Lower lobe of right lung (tissue), 2 donors: Measurements from ENCODE around the gene TXNDC2. TPM values are rescaled to one million over a fixed set of nuclear protein-coding genes. Genes with fewer than 3 reads are reported as not detected.
A peak's percentile ranks its signal among the peaks of the same experiment; 100 is the strongest.

ENCODE experiments used
- ATAC-seq, 2 donors: fragments of 200-7000 bp; cut with Tn5 transposase; one replicate each; pipeline ENCODE4 v1.9.1; 2020 to 2022; ENCODE audit warnings: mild to moderate bottlenecking in 2 of 2, moderate library complexity in 2 of 2
- DNase-seq: peaks from one replicate; pipeline ENCODE4 v3.0.0-alpha.2; 2020
- H3K27ac ChIP-seq: fragments of 200-600 bp; one replicate; pipeline ENCODE4 v1.8.0; 2022
- H3K27me3 ChIP-seq: fragments of 200-600 bp; one replicate; pipeline ENCODE4 v1.8.0; 2022; ENCODE audit warnings: low read depth
- H3K36me3 ChIP-seq: fragments of 200-600 bp; one replicate; pipeline ENCODE4 v1.8.0; 2022; ENCODE audit warnings: mild to moderate bottlenecking
- H3K4me1 ChIP-seq: fragments of 200-600 bp; one replicate; pipeline ENCODE4 v1.8.0; 2022
- H3K4me3 ChIP-seq: fragments of 200-600 bp; one replicate; pipeline ENCODE4 v1.8.0; 2022; ENCODE audit warnings: mild to moderate bottlenecking
- H3K9me3 ChIP-seq: fragments of 200-600 bp; one replicate; pipeline ENCODE4 v1.8.0; 2022
- intact Hi-C: fragments of 100-400 bp; cut with DNase I; formaldehyde crosslinking; loops from one replicate; pipeline ENCODE4 v1.11.0; 2022
- total RNA-seq: library from RNA; stranded (reverse); fragmentation: NEBNext Ultra II Directional; extraction: Animal tissue kit (Norgen Biotek cat#: 25700); gene quantifications from one replicate; pipeline ENCODE4 v1.2.1, GENCODE V29; 2021
- TF ChIP-seq, protein P1 (sequence below): fragments of 200-600 bp; IDR thresholded peaks from one replicate; pipeline ENCODE4 v1.8.0; 2022; ENCODE audit warnings: antibody characterized with exemption, mild to moderate bottlenecking
- donor health status: DM: no; HTN: yes; CAD: no; lungs with severe emphysema.

TXNDC2 gene
- total RNA-seq, 1 donor from 2014 or later = 0.12 TPM

DNA sequence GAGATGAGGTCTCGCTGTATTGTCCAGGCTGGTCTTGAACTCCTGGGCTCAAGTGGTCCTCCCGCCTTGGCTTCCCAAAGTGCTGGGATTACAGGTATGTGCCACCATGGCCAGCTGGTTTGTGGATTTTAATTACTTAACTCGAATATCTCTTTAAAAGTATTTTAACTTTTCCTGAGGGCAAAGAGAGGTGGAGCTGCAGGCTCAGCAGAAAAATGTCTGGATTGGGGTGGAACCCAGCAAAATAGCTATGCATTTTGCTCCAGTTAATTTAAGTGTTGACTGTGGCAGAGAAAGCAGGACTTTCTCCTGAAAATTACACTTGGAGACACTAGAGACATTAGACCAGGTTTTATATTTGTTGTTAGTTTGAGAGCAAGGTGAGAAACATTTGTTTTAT is 35.5 kb upstream of the TXNDC2 start:
- intact Hi-C loops = no loop called here
- peaks cover 83% of the 10 kb centered on the region for H3K4me1 ChIP-seq
- H3K36me3 ChIP-seq = peaks cover 10% of the 10 kb centered on the region
- DNase-seq = no peak
- no peak for ATAC-seq
- H3K9me3 ChIP-seq = no peaks in the 10 kb centered on the region
- TF ChIP-seq, protein P1, sequence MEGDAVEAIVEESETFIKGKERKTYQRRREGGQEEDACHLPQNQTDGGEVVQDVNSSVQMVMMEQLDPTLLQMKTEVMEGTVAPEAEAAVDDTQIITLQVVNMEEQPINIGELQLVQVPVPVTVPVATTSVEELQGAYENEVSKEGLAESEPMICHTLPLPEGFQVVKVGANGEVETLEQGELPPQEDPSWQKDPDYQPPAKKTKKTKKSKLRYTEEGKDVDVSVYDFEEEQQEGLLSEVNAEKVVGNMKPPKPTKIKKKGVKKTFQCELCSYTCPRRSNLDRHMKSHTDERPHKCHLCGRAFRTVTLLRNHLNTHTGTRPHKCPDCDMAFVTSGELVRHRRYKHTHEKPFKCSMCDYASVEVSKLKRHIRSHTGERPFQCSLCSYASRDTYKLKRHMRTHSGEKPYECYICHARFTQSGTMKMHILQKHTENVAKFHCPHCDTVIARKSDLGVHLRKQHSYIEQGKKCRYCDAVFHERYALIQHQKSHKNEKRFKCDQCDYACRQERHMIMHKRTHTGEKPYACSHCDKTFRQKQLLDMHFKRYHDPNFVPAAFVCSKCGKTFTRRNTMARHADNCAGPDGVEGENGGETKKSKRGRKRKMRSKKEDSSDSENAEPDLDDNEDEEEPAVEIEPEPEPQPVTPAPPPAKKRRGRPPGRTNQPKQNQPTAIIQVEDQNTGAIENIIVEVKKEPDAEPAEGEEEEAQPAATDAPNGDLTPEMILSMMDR = no peak
- no peak overlapping the region for H3K4me3 ChIP-seq
- no peaks in the 10 kb centered on the region for H3K27me3 ChIP-seq
- peak overlapping the region; percentile 61 for H3K27ac ChIP-seq

- Histone ChIP-seq H3K27me3 (no peaks in the 10 kb centered on the region), H3K36me3 (peaks cover 6% of the 10 kb centered on the region), H3K4me1 (peaks cover 80% of the 10 kb centered on the region), H3K27ac (peak overlapping the region; percentile 61), H3K4me3 (no peak overlapping the region), H3K9me3 (no peaks in the 10 kb centered on the region)
- intact Hi-C loops = no loop called here
- DNase-seq = peak; percentile 67
- TF ChIP-seq, protein P1 = no peak
- ATAC-seq = peak in 1 of 2 donors; percentile 19
Observed at GRCh38 chr18:9851511-9851910, 34.3 kb upstream of the TXNDC2 start.

GRCh38 chr18:9852266-9853081 is 33.3 kb upstream of the TXNDC2 start:
- no peak for ATAC-seq
- H3K27ac ChIP-seq = no peak overlapping the region
- H3K27me3 ChIP-seq = no peaks in the 10 kb centered on the region
- H3K9me3 ChIP-seq = no peaks in the 10 kb centered on the region
- DNase-seq = no peak
- peaks cover under 1% of the 10 kb centered on the region for H3K36me3 ChIP-seq
- intact Hi-C loops = no loop called here
- H3K4me1 ChIP-seq = peaks cover 79% of the 10 kb centered on the region
- TF ChIP-seq, protein P1 = no peak
- no peak overlapping the region for H3K4me3 ChIP-seq

DNA sequence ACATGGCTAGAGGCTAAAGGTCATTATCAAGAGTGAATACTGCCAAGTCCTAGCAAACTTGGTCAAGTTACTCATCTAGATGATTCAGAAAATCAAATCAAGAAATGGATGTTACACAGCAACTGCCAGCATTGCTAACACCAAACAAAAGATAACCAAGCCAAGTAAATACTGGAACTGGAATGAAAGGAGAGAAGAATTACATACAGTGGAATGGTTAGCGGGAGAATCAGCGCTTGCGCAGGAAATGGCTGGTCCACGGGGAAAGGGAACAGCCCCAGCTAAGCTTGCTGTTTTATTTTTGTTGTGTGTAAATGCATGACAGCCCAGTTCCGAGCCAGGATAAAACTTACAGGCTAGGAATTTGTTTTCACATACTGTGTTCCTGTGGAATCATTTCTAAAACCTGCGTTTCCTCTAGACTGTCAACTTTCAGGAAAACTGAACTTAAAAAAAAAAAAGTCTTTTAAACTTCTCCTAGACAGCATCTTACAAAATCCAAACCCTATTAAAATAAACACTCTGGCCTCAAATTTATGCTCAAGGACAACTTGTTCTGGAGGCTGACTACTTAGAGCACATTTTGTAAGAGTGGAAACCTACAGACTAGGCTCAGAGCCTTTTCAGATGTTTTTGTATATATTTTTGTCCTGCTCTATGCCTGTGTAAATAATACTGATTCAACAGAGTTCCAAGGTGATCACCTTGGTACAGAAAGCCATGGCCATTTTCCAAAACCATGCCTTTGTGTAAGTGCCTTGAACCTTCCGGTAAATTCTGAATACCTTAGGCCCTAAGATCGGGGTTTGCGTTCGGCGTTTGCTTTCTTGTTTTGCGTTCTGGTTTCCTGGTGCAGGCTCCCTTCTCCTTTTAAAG is 30.7 kb upstream of the TXNDC2 start:
- no peaks in the 10 kb centered on the region for H3K9me3 ChIP-seq
- peaks cover 62% of the 10 kb centered on the region for H3K4me1 ChIP-seq
- TF ChIP-seq, protein P1 = no peak
- H3K27me3 ChIP-seq = no peaks in the 10 kb centered on the region
- no peak overlapping the region for H3K4me3 ChIP-seq
- intact Hi-C loops = no loop called here
- DNase-seq (peak; percentile 58), ATAC-seq (peak; percentile 89)
- H3K36me3 ChIP-seq = peaks cover 9% of the 10 kb centered on the region
- H3K27ac ChIP-seq = peak overlapping the region; percentile 83

GRCh38 chr18:9855681-9856080 is 30.1 kb upstream of the TXNDC2 start:
- H3K27me3 ChIP-seq = no peaks in the 10 kb centered on the region
- no peaks in the 10 kb centered on the region for H3K9me3 ChIP-seq
- peak overlapping the region; percentile 83 for H3K27ac ChIP-seq
- TF ChIP-seq, protein P1 = no peak
- DNase-seq (no peak), ATAC-seq (peak; percentile 48 to 49)
- intact Hi-C loops = no loop called here
- no peak overlapping the region for H3K4me3 ChIP-seq
- peaks cover 16% of the 10 kb centered on the region for H3K36me3 ChIP-seq
- H3K4me1 ChIP-seq = peaks cover 60% of the 10 kb centered on the region
